ENCODE measurements around the gene PANX1. TPM values are rescaled to one million over a fixed set of nuclear protein-coding genes. Genes with fewer than 3 reads are reported as not detected.

The PANX1 gene
- total RNA-seq, 1 experiment from 2014 or later: 37.5 TPM

- Mint-ChIP-seq H3K27ac (peak overlapping the region in 2 of 3 experiments; percentile 65 to 75; a peak in 2 of 7 replicates), H3K4me1 (peaks cover 20 to 27% of the 10 kb centered on the region in 2 experiments), H3K27me3 (ENCODE audit: low read depth) (no peaks in the 10 kb centered on the region), H3K4me3 (no peak overlapping the region), H3K36me3 (ENCODE audit: insufficient read depth in 1 of 3, low read depth in 3 of 3) (peaks cover 20 to 45% (median 38%) of the 10 kb centered on the region in 3 experiments), H3K9me3 (no peaks in the 10 kb centered on the region)
- DNase-seq: no peak
- Histone ChIP-seq H3K27ac (ENCODE audit: insufficient read length, low read depth, low read length) (no peak overlapping the region), H2AK5ac (ENCODE audit: insufficient read length, low read length) (no peak overlapping the region), H3K14ac (ENCODE audit: insufficient read depth, low read length) (no peak overlapping the region), H4K91ac (ENCODE audit: insufficient read length, low read depth, low read length) (no peak overlapping the region), H3K4me2 (ENCODE audit: insufficient read depth, insufficient read length, low read length) (no peak overlapping the region), H3K27me3 (ENCODE audit: insufficient read depth, low read length) (no peaks in the 10 kb centered on the region), H4K20me1 (ENCODE audit: control insufficient read depth, insufficient read depth, insufficient read length) (no peaks in the 10 kb centered on the region), H2BK120ac (ENCODE audit: low read depth, low read length, poor library complexity, severe bottlenecking) (no peak overlapping the region), H2BK20ac (ENCODE audit: low read depth, low read length, poor library complexity, severe bottlenecking) (no peak overlapping the region), H4K5ac (ENCODE audit: insufficient read length, low read depth, low read length) (no peak overlapping the region), H2AFZ (ENCODE audit: low read length) (no peak overlapping the region), H3K23ac (ENCODE audit: insufficient read length, low read depth, low read length) (no peak overlapping the region), H3K9ac (ENCODE audit: extremely low read depth, insufficient read length, low read length) (no peak overlapping the region), H3K9me3 (ENCODE audit: control insufficient read depth, low read depth, low read length) (no peaks in the 10 kb centered on the region), H3T11ph (ENCODE audit: low read length) (no peak overlapping the region), H3K79me2 (ENCODE audit: insufficient read depth, low read length) (no peaks in the 10 kb centered on the region), H2BK15ac (ENCODE audit: low read depth, low read length) (no peak overlapping the region), H4K8ac (replicated peaks; ENCODE audit: insufficient read length, low read depth, low read length) (no peak overlapping the region), H3K23me2 (ENCODE audit: insufficient read length, low read depth, low read length, poor library complexity, severe bottlenecking) (no peaks in the 10 kb centered on the region), H3K56ac (ENCODE audit: insufficient read length, low read depth, low read length) (no peak overlapping the region), H3K18ac (ENCODE audit: insufficient read length, low read depth, low read length) (no peak overlapping the region), H3K4ac (ENCODE audit: low read depth, low read length) (no peak overlapping the region), H3K4me1 (ENCODE audit: insufficient read depth, low read length) (0 out of 2 replicates have a peak, but pooled peaks cover 2% of the 10 kb centered on the region), H3K79me1 (ENCODE audit: insufficient read depth, low read depth, low read length, poor library complexity, severe bottlenecking) (no peaks in the 10 kb centered on the region), H2BK5ac (ENCODE audit: insufficient read length, low read length) (no peak overlapping the region), H2BK12ac (ENCODE audit: insufficient read length, low read depth, low read length) (no peak overlapping the region)
- TF ChIP-seq CTCF (conservative IDR thresholded peaks at IDR 0.05): no peak
- WGBS (ENCODE audit: extremely low coverage, insufficient read length, low lambda C conversion rate): no CpG with 5 or more reads among the region's 8 CpGs
These were observed 54.7 kb downstream of the PANX1 start for GRCh38 chr11:94183251-94183885.

Data from H9 (cell line).